ENCODE data around the gene LAMTOR3.

The LAMTOR3 gene

DNA sequence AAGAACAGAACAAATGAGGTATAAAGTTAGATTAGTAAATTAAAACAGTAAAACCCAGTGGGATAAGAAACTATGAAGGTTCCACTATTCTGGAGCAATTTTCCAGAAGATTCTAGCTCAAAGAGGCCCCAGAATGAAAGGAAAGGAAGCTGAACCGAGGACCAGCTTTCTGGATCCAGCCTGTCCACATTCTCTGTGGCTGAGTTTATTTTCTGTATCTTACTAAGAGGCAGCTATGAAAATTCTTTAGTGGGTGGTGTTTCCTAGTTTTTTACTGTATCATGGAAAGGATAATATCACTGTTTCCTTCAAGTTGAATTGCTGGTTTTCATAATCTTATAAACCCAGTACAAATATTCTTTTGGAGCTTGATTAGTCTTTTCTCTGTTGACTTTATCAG, 65.8 kb downstream of the LAMTOR3 start:
- no peak for DNase-seq
